Measurements from ENCODE around the gene IL33. TPM values are rescaled to one million over a fixed set of nuclear protein-coding genes. Genes with fewer than 3 reads are reported as not detected.

The IL33 gene
- total RNA-seq, result 1.2 and 2.0 TPM in 2 replicates

DNA sequence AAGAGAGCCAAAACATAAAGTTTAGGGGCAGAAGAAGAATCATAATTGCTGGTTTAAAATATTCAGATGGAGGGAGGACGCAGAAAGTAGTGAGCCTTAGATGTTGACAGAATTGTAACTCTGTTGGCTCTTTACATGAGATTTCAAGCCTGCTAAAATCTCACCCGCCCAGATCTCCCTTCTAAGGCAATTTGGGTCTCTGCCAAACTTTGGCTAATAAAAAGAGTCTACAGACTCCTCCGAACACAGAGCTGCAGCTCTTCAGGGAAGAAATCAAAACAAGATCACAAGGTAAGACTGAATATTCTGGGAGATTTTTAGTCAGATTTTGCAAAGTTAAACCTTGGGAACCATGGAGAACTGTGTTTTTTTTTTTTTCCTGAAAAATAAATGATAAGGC, at the start of gene IL33:
IL33 (plus strand) TSS at position 246 of the 400 bp plus-strand sequence. CDS start 25,888 bp downstream, outside the sequence.

Other genes with a start within 250 kb of the IL33 start
- 8.8 and 12.4 TPM in 2 replicates for gene RANBP6, start 200.2 kb upstream of the IL33 start, total RNA-seq
- gene TPD52L3, start 112.6 kb downstream of the IL33 start, total RNA-seq, result not detected in 2 replicates
- gene UHRF2, start 197.4 kb downstream of the IL33 start, total RNA-seq, result 36.2 and 49.4 TPM in 2 replicates